GM19099 (cell line): ENCODE measurements around the gene MTNR1A.

Experiments used
- POLR2A ChIP-seq: IDR thresholded peaks from 3 replicates; pipeline ENCODE4 v1.6.1; 2011; ENCODE audit warnings: low read depth; ENCODE audit not compliant: insufficient read length; ENCODE audit errors: extremely low read depth

MTNR1A gene

DNA sequence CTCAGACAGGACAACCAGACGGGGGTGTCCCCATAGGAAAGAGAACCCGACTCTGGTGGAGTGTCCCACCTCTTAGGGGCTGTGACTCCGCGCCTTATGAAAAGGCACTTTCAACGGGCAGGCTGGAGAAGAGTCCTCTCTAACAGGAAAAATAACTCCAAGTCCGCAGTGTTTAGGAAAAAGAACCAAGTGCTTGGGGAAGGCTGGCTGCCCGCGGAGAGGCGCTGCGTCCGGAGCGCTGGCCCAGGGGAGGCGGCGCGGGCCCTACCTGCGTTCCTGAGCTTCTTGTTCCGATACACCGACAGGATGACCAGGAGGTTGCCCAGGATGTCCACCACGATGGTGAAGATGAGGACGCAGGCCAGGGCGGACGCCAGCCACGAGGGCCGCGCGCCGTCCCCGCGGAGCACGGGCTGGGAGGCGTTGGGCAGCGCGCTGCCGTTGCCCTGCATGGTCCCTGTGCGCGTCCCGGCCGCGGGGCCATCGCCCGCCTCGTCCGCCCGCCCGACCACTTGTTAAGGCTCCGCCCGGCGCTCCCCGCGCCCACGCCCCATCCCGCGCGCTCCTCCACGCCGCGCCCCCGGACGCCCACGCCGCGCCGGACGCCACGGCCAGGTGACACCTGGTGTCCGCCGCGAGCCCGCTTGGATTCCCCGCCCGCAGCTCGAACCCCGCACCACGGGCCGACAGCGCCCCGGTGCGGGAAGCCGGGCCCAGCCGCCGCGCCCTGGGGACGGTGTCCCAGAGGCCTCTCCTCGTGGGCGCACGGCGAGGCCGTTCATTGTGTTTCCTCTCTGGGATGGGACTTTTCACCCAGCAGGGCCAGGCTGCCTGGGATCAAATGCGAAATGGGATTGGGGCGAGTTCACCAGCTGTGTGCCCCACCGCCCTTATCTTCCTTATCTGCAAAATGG lies at the start of gene MTNR1A:
Gene MTNR1A (minus strand): TSS at position 654 of the 914 bp plus-strand sequence. CDS start 202 bp downstream, at position 452.
- TF ChIP-seq POLR2A: no peak

DNA sequence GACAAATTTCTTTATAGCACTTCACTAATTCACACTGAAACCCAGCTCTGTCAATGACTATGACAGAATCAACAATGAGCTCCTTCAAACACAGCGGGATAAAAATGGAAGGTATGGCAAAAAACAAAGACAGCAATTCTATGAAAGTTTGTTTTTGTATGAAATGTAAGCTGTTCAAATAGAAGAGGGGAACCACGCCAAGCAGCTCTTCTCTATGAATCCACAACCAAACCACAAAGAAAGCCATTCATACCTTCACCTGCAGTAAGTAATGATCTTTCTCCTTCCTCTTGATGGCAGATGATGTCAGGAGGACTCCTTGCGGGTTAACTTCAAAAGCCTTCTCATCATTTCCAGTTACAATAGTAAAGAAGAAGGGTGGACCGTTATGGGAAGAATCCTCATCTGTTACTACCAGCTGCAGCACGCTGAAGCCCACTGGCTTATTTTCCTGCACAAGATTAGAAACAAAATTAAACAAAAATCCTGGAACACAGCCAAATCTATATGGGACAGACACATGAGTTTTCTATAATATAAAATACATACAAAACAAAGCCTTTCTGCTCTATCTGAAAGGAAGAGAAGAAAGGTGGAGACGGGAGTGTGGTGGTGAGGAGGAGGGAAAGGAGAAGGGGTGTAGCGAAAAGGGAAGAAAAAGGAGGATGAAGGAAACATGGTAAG lies 48.9 kb upstream of the MTNR1A start:
- no peak for TF ChIP-seq POLR2A

DNA sequence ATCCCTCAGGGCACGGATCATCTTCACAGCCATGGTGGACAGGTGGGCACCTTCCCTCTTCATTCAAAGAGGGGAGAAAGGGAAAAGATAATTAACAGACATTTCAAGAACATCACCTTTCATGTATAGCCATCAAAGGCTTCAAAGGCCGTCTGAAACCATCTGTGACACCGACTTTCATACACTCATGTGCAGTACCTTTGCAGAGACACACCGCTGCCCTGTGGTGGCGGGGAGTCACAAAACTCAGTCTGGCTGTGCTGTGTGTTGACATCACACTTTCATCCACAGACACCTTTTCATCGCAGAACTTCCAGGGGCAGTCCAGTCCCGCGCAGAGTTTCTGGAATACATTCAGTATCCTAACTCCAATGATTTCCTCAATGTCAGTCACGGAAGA lies 47.6 kb upstream of the MTNR1A start:
- TF ChIP-seq POLR2A: no peak

DNA sequence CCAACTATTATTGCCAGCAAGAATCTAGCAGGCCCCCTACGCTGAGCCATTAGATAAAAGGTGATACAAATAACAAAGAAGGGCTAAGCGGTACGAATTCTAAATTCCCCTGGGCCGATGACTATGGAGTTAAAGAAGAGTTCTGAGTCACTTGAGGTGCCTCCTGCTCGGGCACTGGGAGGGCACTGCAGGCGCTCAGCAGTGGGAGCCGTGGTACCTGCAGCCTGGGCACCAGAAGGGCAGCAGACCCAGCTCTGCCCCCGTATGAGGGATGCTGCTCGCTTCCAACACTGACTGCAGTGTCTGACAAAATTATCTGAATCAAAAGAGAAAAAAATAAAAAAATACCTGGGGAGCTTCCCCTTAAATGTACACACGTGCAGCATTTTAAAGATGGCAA lies 44.1 kb upstream of the MTNR1A start:
- TF ChIP-seq POLR2A: no peak

DNA sequence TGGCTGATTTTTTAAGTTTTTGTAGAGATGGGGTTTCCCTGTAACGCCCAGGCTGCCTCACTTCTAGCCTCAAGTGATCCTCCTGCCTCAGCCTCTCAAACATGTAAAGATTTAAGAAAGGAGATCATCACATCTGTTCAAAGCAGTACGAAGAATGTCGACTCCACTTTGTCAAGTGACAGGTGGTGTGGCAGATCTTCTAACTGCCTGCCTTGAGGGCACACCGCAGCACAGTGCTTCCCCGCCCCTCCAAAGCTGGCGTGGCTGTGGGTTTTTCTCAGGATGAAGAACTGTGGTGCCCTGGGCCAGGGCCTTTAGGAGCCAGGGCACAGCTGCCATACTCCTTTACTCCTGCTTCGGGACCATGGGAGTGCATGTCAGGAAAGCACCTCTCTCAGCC lies 43.3 kb upstream of the MTNR1A start:
- no peak for TF ChIP-seq POLR2A

DNA sequence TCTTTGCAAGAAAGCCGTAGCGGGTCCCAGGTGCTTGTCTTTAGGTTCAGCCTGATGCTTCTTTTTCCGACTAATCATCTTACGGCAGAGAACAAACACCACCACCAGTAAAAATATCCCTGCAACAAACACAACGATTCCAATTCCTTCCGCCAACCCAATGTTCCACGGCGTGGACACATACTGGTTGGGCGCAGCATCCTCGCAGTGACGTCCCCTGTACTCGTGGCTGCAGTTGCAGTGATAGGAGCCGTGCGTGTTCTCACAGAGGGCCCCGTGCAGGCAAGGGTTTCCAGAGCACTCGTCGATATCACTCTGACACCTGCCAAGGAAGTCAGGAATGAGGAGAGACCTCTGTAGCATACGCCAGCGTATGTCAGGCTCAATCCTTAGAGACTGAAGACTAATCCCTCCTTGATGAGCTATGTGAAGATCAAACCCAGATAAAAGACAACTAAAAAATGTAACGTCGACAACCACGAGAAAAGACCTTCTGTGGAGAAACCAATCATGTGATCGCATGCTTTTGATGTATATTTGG lies 41.6 kb upstream of the MTNR1A start:
- no peak for TF ChIP-seq POLR2A

DNA sequence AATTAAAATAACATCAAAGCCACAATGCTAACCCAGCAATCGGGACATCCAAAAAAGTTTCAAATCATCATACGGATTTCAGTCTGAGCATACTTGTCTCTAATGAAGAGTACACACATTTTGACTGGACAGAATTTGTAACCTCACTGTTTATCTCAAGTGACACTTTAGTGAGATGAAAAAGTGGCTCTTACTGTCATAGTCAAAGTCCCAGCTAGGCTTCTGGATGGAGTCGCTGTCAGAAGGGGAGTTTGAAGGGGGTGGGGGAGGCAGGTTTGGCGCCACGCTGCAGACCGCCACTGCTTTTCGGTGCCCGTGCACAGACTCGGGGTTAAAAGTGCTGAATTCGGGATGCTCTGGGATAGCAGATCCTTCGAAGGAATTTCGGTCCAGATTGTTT lies 41.0 kb upstream of the MTNR1A start:
- no peak for TF ChIP-seq POLR2A

DNA sequence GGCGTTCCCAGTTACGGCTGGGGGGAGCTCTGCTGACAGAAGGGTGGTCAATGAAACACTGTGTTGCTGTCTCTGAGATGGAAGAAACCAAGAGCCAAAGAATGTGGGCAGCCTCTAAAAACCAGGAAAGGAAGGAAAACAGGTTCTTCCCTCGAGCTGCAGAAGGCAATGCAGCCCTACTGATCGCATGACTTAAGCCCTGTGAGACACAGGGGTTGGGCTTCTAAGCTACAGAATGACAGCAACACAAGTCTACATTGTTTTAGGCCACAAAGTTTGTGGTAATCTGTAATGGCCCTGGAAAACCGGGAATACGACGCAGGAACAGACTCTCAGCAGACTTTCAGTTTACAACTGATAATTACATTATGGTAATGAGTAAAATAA lies 38.2 kb upstream of the MTNR1A start:
- no peak for TF ChIP-seq POLR2A

DNA sequence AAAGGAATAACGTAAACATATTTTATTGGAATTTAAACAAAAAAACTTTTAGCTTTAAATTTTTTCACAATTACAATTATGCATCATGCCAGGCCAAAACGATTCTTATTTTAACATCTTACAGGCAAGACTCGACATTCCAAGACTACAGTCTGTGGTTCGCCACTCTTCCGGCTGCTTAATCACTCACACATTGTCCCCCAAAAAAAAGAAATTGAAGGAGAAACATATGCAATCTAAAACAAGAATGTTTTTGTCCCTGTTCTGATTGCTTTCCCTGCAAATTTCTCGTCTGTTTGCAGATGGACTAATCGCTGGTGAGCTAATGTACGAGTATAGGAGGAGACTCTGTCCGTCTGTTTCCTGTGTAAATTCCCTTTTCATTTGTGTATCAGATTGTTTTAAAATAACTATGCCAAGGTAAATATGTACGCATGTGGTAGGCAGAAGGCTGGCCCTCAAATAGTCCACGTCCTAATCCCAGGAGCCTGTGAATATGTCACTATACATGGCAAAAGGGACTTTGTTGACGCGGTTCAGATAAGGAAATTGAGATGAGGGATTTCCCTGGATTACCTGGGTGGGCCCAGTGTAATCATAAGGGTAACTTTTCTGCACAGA lies 37.7 kb upstream of the MTNR1A start:
- no peak for TF ChIP-seq POLR2A

DNA sequence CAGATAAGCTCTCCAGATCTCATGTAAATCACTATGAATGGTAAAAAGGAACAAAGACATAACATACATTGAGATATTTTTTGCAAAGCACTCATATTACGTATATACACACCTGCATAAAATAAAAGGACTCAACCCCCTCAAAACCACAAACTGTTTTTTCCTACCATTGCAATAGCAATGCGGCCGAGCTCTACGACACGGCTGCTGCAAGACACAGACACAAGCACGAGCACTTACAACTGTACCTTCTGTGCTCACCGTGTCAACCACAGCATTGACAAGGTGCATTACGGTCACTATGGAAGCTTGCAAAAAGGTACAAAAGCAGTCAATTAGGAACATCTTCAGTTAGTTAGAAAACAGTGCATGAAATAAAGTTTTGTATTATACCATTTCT lies 37.1 kb upstream of the MTNR1A start:
- no peak for TF ChIP-seq POLR2A

DNA sequence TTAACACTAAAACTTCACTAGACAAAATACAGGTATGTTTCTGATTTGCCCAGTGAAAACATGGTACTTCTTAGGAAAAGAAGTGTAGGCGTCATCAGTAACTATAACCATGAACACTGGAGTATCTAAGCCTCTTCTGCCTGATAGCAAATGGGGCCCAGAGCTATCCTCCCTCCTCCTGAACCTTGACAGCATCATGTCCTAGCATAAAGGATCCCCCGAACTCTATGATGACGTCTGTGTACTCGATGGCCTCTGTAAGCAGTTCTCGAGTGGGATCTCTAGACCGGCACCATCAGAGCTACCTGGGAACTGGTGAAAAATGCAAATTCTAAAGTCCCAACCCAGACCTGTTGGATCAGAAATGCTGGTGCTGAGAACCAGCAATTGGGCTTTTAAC lies 36.3 kb upstream of the MTNR1A start:
- no peak for TF ChIP-seq POLR2A

DNA sequence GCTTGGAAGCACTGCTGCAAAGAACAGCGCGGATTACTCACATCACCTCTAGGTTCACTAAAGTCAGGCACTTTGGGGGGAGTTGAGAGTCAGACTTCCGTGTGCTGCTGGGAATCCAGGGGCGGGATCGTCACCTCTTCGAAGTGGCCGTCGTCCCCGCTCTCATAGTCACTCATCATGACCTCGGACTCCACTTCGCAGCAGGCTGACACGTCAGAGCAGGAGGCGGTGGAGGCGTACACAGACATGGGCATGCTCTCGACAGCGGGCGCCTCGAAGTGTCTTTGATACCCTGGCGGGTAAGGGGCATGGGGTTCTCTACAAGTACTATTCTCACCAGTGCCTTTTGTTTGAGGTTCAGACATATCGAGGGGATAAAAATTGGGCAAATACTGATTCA lies 33.1 kb upstream of the MTNR1A start:
- TF ChIP-seq POLR2A: no peak

DNA sequence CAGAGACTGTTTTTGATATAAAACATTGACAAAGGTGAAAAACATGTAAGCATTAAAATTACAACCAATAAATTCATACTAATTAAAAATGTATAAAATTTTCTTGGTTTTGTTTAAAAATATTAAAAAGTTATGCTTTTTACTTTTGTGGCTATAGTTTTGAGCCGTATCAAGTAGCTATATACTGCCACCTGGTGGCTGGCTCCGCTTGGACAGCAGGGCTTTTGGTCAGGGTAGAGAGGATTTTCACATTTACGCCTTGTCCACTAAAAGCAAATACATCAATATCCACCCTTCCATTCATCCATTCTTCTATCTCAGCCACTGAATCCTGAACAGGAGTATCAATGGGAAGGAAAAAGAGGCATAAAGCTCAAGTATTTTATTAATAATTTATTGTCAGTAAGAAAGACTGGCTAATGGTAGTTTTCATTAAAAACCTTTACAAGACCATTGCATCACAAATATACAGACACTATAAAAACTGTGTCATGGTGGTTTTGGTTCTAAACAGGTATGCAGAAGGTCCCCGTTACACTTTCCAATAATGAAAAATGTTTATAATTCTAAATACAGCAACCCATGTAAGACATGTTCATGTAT lies 32.1 kb upstream of the MTNR1A start:
- no peak for TF ChIP-seq POLR2A

DNA sequence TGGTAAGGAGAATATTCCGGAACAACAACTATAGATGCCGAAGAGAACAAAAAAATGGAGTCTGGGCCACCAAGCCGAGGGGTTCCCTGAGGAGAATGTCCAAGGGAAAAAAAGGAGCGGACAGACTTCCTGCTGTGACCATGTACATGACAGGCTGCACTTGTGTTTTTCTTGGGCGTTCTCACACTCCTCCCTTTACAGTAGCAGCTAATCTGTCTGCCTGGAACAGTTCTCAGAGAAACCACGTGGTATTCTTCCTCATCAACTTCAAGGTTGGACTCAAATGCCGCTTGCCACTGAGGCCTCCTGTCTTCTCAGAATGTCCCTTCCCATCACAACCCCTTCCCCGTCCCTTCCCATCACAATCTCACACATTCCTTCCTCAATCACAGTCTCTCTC lies 30.8 kb upstream of the MTNR1A start:
- no peak for TF ChIP-seq POLR2A

DNA sequence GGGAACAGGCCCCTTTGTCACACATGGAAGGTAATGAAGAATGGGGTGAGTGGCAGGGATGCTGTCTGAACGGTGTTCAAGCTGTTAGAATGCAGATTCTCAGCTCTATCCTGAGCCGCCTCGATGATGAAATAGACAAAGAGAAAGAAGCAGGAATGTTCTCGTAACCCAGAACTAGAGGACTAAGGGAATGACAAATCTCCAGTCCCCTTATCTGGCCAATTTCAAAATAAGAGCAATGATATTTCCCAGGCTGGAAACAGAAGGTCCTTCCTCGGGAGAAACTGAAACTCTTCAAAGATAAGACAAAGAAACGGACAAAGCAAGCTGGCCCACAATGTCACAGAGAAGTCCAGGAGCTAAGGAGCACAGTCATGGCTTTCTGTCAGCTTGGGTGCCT lies 29.5 kb upstream of the MTNR1A start:
- TF ChIP-seq POLR2A: no peak
